Dendritic cell treated with granulocyte-macrophage colony-stimulating factor and Interleukin-4, amounts not matched to agents 40 ng/mL and 50 ng/mL, for 4 days (primary cell): ENCODE results near the gene KITLG.
"Not testable (repeated sequence)": the region's sequence is repeated elsewhere in the genome, so short reads cannot be mapped to it uniquely, and the experiment has no call there.

Experiments used
- H3K27ac Mint-ChIP-seq: one replicate; pipeline ENCODE4 v1.8.0; 2022; ENCODE audit warnings: mild to moderate bottlenecking, mixed read lengths
- H3K27me3 Mint-ChIP-seq: one replicate; pipeline ENCODE4 v1.8.0; 2022; ENCODE audit warnings: mild to moderate bottlenecking, mixed read lengths
- H3K36me3 Mint-ChIP-seq: one replicate; pipeline ENCODE4 v1.8.0; 2022; ENCODE audit warnings: low read depth, mixed read lengths
- H3K4me1 Mint-ChIP-seq: one replicate; pipeline ENCODE4 v1.8.0; 2022; ENCODE audit warnings: low read depth, mixed read lengths
- H3K4me3 Mint-ChIP-seq: one replicate; pipeline ENCODE4 v1.8.0; 2022; ENCODE audit warnings: mild to moderate bottlenecking, moderate library complexity, mixed read lengths
- H3K9me3 Mint-ChIP-seq: one replicate; pipeline ENCODE4 v1.8.0; 2022; ENCODE audit warnings: mixed read lengths
- intact Hi-C: fragments of 100-400 bp; cut with micrococcal nuclease; formaldehyde crosslinking; loops from one replicate; pipeline ENCODE4 v1.15.0; 2022

The KITLG gene

DNA sequence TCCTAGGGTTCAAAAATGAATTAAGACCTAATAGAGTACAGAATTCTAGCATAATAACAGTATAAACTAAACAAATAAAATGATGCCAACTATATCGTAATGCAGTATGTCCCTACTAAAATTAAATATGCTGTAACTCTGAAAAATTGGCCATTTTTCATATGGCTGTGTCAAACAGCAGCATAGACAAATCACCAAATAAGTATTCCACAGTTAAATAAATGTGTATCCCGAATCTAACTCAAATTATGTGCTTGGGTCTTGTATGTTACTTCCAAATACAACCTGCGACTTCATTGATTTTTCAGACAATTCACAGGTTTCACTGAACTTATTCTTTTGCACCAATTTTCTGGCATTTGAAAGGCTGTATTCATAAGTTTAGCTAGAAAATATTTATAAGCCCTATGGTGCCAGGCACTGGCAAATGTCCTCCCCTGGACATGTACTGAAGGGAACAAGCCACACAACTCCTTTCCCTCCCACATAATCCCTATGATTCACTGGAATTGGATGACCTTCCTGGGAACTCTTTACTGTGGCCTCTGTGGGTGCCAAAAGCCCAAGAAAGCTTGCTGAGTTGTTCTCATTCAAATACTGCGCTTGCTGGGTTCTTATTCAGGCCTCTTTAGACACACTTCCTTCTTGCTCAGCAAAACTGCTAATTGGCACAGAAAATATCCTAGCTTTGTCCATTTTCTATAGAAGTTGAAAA lies 108.8 kb downstream of the KITLG start:
- H3K4me1 Mint-ChIP-seq: no peaks in the 10 kb centered on the region
- intact Hi-C loops: no loop called here

DNA sequence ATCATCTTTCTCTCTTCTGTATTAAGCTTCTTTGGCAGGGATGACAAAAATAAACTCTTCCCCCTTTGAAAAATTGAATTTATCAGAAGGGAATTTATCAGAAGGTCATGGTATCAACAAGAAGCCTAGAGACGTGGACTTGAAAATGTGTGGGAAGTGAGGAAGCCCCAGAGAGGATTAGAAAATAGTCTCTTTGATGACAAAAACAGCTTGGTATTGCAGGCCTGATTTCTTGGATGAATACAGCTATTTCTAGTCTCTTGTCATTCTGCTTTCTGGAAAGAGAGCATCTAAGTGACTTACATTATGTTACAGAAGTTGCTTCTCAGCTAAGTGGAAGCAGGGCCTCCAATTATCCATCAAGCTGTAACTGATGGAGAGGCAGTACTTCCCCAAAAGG lies 111.1 kb downstream of the KITLG start:
- Mint-ChIP-seq H3K27me3 (no peaks in the 10 kb centered on the region), H3K36me3 (no peaks in the 10 kb centered on the region), H3K27ac (no peak overlapping the region), H3K4me1 (no peaks in the 10 kb centered on the region), H3K4me3 (no peak overlapping the region), H3K9me3 (peaks cover 43% of the 10 kb centered on the region)
- intact Hi-C loops: no loop called here

More for the DNA sequence above, 108.8 kb downstream of the KITLG start:
- Mint-ChIP-seq H3K4me3 (no peak overlapping the region), H3K27ac (no peak overlapping the region), H3K9me3 (peaks cover 25% of the 10 kb centered on the region), H3K27me3 (no peaks in the 10 kb centered on the region), H3K36me3 (no peaks in the 10 kb centered on the region)

DNA sequence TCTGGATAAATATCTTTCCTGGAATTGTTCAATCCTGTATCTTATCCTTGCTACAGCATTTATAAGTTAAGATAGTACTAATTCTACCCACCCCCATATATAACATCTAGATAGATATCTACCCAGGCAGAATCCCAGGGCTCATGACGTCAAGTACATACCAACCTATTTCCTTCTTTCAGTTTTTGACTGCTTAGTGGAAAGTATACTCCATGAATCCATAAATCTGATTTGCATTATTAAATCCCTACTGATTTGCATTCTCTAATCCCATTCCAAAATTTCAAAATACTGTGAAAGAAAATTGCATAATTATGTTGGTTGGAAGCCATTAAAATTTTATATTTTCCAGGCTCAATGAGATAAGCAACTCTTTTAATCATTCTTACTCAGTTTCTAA lies 111.7 kb downstream of the KITLG start:
- no peaks in the 10 kb centered on the region for H3K4me1 Mint-ChIP-seq
- no peak overlapping the region for H3K27ac Mint-ChIP-seq
- peaks cover 48% of the 10 kb centered on the region for H3K9me3 Mint-ChIP-seq
- H3K36me3 Mint-ChIP-seq: no peaks in the 10 kb centered on the region
- intact Hi-C loops: no loop called here
- H3K4me3 Mint-ChIP-seq: no peak overlapping the region
- H3K27me3 Mint-ChIP-seq: no peaks in the 10 kb centered on the region

DNA sequence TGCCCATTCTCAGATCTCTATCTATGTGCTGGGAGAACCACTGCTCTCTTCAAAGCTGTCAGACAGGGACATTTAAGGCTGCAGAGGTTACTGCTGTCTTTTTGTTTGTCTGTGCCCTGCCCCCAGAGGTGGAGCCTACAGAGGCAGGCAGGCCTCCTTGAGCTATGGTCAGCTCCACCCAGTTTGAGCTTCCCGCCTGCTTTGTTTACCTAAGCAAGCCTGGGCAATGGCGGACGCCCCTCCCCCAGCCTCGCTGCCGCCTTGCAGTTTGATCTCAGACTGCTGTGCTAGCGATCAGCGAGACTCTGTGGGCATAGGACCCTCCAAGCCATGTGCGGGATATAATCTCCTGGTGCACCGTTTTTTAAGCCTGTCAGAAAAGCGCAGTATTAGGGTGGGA lies 113.6 kb downstream of the KITLG start:
- H3K27me3 Mint-ChIP-seq, H3K4me1 Mint-ChIP-seq, H3K36me3 Mint-ChIP-seq, intact Hi-C loops, H3K27ac Mint-ChIP-seq, H3K4me3 Mint-ChIP-seq: not testable (repeated sequence)
- H3K9me3 Mint-ChIP-seq: peaks cover 48% of the 10 kb centered on the region

DNA sequence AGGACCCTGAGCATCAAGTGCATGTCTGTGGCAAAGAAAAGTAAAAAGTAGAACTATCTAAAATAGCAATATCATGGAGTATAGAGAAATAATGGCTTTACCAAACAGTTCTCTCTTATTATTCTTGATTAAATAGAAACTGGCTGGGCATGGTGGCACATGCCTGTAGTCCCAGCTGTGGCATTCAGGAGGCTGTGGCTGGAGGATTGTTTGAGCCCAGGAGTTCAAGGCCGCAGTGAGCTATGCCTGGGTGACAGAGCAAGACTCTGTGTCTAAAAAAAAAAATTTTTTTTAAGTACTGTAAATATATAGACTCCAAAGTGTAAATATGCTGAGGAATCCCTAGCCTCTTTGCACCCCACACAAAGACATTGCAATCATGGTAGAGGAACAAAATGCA lies 121.9 kb downstream of the KITLG start:
- no peaks in the 10 kb centered on the region for H3K4me1 Mint-ChIP-seq
- H3K27me3 Mint-ChIP-seq: no peaks in the 10 kb centered on the region
- H3K4me3 Mint-ChIP-seq: no peak overlapping the region
- no peaks in the 10 kb centered on the region for H3K36me3 Mint-ChIP-seq
- no peaks in the 10 kb centered on the region for H3K9me3 Mint-ChIP-seq
- no peak overlapping the region for H3K27ac Mint-ChIP-seq
- intact Hi-C loops: no loop called here

DNA sequence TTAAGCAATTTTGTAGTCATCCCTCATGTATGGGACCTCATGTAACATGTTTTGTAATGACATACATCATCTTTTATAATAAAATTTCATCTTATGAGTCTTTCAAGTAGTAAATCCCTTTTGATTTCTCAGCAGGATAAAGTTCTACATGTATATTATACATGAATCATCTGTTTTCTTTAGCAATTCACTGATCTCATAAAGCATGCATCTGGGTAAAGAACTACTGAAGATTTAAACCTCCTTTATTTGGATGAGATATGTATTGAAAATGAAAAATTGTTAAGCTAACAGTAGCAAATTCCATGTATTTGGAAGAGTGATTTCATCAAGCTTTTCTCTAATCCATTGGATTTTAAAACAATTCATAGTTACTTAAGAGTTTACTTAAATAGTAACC lies 126.9 kb downstream of the KITLG start:
- no peaks in the 10 kb centered on the region for H3K4me1 Mint-ChIP-seq
- no peaks in the 10 kb centered on the region for H3K36me3 Mint-ChIP-seq
- H3K9me3 Mint-ChIP-seq: no peaks in the 10 kb centered on the region
- no peaks in the 10 kb centered on the region for H3K27me3 Mint-ChIP-seq
- intact Hi-C loops: no loop called here
- H3K27ac Mint-ChIP-seq: no peak overlapping the region
- H3K4me3 Mint-ChIP-seq: no peak overlapping the region

DNA sequence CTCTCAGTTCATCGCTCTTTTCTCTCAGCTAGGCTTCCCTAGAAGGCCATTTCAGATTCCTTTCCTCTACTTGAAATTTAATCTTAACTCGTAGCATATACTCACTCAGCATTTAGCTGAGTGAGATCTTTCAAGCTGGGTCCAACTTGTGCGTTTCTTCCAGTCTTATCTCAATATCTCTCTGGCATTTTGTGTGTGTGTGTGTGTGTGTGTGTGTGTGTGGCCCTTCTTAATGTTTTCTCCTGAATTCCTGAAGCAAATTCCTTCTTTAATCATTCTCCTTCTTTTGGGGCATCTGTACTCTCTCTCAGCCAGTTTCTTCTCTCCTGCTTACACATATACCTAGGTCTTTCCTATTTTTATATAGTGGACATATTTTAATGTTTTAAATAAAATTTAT lies 129.1 kb downstream of the KITLG start:
- intact Hi-C loops: no loop called here
- H3K9me3 Mint-ChIP-seq: no peaks in the 10 kb centered on the region
- H3K27ac Mint-ChIP-seq: no peak overlapping the region
- no peaks in the 10 kb centered on the region for H3K4me1 Mint-ChIP-seq
- no peaks in the 10 kb centered on the region for H3K27me3 Mint-ChIP-seq
- no peak overlapping the region for H3K4me3 Mint-ChIP-seq
- H3K36me3 Mint-ChIP-seq: no peaks in the 10 kb centered on the region

DNA sequence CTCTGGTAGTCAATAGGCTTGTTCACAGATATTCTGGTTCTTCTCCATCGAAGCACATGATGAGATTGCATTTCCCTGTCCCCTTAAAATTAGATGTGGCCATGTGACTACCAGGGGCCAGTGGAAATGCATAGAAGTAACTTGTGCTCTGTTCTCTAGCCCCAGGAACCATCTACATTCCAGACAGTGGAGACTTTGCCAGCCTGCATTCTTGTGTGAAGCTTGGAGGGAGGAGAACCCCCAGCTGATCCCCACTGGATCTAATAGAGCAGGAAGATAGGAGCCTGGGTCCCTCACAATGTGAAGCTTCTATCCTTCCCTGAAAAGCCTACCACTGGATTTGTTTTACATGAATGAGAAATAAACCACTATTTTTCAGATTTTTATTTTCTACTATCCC lies 130.1 kb downstream of the KITLG start:
- Mint-ChIP-seq H3K9me3 (no peaks in the 10 kb centered on the region), H3K27me3 (no peaks in the 10 kb centered on the region), H3K4me3 (no peak overlapping the region), H3K27ac (no peak overlapping the region), H3K36me3 (no peaks in the 10 kb centered on the region), H3K4me1 (no peaks in the 10 kb centered on the region)
- intact Hi-C loops: no loop called here

DNA sequence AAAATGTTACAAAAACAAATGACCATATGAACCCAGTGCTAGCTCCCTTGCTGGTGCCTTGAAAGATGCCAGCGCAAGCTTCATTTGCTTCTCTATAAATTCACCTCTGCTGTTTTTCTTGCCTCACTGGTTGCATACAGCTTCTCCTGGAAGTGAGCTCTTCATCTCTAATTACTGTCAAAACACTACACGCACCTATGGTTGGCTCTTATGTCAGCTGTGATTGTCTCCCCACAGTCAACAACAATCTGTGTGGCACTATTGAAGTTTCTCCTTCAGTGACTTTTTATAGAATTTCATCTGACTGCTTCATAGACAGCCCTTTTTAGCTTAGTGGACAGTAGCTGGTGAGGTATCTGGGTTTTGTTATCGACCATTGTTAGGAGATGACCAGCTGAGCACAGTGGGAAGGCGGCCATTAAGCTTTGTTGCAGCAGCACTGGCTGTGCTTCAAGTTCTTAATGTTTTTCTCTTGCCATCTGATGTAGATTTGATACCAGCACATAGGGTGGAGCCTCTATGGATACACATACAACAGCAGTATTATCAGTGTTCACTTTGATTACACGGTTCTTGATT lies 131.8 kb downstream of the KITLG start:
- H3K9me3 Mint-ChIP-seq: no peaks in the 10 kb centered on the region

DNA sequence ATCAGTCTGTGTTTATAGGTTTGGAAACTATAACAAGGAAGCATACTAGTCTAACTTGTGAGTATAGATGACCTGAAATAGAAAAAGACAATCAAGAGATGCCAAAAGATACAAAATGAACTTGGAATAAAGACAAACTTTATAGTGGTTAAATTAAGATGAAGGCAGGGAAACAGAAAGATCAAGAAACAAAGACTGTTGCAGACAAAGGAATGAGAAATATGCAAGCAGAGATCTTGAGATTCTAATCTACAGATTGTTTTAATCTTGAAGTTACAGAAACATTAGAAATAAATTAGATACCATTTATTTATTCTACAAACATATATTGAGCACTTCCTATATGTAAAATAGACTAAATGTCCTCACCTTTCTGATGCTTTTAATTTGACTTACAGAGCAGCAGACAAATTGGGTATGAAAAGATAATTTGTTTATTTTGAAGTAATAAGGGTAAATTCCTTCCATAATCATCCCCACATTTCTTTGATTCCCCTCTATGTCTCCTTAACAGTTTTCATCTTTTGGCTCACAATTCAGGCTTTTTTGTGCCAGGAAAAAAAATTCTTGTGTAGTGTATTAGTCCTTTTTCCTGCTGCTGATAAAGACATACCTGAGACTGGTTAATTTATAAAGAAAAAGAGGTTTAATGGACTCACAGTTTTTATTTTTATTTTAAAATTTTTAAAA lies 134.4 kb downstream of the KITLG start:
- no peak overlapping the region for H3K4me3 Mint-ChIP-seq

More for the DNA sequence above, 131.8 kb downstream of the KITLG start:
- Mint-ChIP-seq H3K4me1 (no peaks in the 10 kb centered on the region), H3K4me3 (no peak overlapping the region), H3K36me3 (no peaks in the 10 kb centered on the region), H3K27me3 (no peaks in the 10 kb centered on the region), H3K27ac (no peak overlapping the region)
- intact Hi-C loops: no loop called here

DNA sequence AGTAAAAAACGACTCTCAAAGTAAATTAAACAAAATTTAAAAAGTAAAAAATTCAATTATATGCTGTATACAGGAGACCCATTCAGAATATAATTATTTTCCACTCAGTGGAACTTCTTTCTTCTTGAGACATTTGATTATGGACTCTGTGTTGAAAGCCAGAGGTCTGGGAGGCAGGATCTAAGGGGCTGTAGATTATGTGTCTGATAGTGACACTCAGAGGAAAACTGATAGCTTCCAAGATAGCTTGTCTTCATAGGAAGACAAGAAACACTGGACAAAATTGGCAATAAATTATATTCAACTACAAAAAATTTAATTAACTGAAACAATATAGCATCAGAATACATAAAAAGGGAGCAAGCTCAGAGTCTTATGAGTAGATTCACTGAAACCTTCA lies 135.8 kb downstream of the KITLG start:
- Mint-ChIP-seq H3K4me3 (no peak overlapping the region), H3K27me3 (no peaks in the 10 kb centered on the region), H3K27ac (no peak overlapping the region), H3K36me3 (no peaks in the 10 kb centered on the region), H3K4me1 (no peaks in the 10 kb centered on the region), H3K9me3 (peaks cover 5% of the 10 kb centered on the region)
- intact Hi-C loops: no loop called here

More for the DNA sequence above, 134.4 kb downstream of the KITLG start:
- H3K4me1 Mint-ChIP-seq: no peaks in the 10 kb centered on the region
- H3K27me3 Mint-ChIP-seq: no peaks in the 10 kb centered on the region
- H3K36me3 Mint-ChIP-seq: no peaks in the 10 kb centered on the region
- no peak overlapping the region for H3K27ac Mint-ChIP-seq
- H3K9me3 Mint-ChIP-seq: no peaks in the 10 kb centered on the region
- intact Hi-C loops: no loop called here
